Gastroesophageal sphincter (tissue), 3 donors: Measurements from ENCODE around the gene PTPRU.

Experiments
- CTCF ChIP-seq, 4 experiments: fragments of 200-600 bp in 2 of 4; fragments of 450-650 bp in 2 of 4; sonication (generic) in 1 of 4; IDR thresholded peaks; one replicate each; pipeline ENCODE4 v1.5.1; 2017 to 2019; ENCODE audit warnings: antibody characterized with exemption in 4 of 4, mild to moderate bottlenecking in 2 of 4, moderate library complexity in 2 of 4
- POLR2AphosphoS5 ChIP-seq: sonication (generic); formaldehyde crosslinking; IDR thresholded peaks from one replicate; pipeline ENCODE4 v1.6.1; 2017; ENCODE audit warnings: antibody characterized with exemption

DNA sequence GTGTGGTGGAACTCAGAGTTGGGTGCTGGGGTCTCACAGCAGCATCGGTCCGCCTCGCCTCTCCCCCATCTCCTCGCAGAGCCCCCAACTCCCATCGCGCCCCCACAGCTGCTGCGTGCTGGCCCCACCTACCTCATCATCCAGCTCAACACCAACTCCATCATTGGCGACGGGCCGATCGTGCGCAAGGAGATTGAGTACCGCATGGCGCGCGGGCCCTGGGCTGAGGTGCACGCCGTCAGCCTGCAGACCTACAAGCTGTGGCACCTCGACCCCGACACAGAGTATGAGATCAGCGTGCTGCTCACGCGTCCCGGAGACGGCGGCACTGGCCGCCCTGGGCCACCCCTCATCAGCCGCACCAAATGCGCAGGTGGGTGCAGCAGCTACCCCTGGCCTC is 24.2 kb downstream of the PTPRU start:
- TF ChIP-seq CTCF (IDR thresholded peaks at IDR 0.05) (no peak), POLR2AphosphoS5 (no peak)
